HG03095 (cell line): ENCODE results near the gene CKS1B.

ENCODE experiments used
- ATAC-seq: cut with Tn5 transposase; IDR thresholded peaks from one replicate; pipeline ENCODE4 v1.9.1; 2021; ENCODE audit warnings: moderate library complexity; ENCODE audit not compliant: unreplicated experiment

Gene CKS1B

DNA sequence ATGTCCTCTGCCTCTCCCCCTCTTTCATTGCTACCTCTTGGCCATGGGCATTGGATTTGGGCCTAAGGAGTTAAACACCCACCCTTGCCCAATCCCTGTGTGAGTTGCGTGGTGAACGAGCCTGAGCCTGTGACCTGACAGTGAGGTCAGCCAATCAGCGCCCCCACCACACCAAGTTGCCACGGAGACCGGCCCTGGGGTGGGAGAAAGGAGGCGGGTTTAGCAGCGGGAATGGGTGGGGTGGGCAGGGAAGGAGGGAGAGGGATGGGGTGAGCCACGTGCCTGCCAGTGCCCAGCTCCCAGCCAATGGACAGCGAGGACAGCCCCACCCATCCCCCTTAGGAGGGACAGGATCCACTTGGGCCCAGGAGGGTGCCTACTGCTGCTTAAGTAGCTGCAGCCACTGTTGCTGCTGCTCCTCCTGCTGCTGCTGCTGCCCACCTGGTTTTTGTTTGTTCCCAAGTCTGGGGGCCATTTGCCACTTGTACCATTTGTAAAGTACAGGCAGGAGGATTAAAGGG, 37.6 kb downstream of the CKS1B start:
- ATAC-seq = no peak

DNA sequence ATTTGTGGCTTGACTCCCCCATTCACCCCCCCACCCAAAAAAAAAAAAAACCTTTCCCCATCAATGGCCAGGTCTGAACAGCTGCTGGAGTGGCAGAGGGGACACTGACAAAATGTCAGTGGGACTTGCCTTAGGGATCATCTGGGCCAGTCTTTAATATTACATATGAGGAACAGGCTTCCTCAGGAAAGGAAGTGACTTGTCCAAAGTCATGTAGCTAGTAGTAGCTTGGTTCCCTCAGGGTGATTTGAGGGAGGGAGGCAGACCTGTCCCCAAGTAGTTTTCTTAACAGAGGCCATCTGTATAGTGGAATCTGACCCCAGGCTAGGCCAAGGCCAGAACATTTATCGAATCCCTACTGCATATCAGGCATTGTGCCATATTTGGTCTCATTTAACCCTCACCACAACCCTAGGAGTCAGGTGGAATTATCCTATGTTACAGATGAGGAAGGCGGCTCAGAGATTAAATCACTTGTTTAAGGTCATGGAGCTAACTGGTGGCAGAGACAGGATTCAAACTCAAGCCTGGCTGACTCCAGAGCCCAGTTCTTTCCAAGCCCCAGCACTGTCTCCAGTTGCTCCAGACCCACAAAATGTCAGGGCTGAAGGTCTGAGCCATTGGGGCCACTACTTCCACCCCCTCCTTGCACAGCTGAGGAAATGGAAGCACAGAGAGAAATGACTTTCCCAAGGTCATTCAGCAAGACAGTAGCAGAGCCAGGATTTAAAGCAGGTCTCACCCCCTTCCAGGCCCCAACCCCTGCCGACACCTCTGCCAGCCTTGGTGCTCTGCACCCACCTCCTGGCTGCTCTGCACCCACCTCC, 38.5 kb downstream of the CKS1B start:
- ATAC-seq = no peak

DNA sequence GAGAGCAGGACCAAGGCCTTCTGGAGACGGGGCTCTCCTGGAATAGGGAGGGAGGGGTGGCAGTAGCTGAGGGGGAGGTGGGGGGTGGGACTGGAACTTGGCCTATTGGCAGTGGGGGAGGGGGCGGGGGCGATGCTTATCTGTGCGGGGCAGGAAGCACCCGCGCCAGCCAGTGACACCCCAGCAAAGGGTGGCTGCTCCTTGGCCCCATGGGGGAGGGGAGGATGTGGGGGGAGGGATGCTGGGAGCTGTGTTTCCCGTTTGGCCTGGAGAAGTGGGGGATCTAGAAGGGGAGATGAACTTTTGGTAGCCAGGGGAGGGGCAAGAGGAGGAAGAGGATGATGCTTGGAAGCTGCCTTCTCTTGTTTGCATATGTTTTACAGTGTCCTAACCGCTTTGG, 39.2 kb downstream of the CKS1B start:
- no peak for ATAC-seq

DNA sequence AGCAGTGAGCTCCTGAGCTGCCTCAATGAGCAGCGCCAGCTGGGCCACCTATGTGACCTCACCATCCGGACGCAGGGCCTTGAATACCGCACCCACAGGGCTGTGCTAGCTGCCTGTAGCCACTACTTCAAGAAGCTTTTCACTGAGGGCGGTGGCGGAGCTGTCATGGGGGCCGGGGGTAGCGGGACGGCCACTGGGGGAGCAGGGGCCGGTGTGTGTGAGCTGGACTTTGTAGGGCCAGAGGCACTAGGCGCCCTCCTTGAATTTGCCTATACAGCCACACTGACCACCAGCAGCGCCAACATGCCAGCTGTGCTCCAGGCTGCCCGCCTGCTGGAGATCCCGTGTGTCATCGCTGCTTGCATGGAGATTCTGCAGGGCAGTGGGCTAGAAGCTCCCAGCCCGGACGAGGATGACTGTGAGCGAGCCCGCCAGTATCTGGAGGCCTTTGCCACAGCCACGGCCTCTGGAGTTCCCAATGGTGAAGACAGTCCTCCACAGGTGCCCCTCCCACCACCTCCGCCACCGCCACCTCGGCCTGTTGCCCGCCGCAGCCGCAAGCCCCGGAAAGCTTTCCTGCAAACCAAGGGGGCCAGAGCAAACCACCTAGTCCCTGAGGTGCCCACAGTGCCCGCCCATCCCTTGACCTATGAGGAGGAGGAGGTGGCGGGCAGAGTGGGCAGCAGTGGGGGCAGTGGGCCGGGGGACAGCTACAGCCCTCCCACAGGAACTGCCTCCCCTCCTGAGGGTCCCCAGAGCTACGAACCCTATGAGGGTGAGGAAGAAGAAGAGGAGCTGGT, 40.4 kb downstream of the CKS1B start:
- no peak for ATAC-seq

DNA sequence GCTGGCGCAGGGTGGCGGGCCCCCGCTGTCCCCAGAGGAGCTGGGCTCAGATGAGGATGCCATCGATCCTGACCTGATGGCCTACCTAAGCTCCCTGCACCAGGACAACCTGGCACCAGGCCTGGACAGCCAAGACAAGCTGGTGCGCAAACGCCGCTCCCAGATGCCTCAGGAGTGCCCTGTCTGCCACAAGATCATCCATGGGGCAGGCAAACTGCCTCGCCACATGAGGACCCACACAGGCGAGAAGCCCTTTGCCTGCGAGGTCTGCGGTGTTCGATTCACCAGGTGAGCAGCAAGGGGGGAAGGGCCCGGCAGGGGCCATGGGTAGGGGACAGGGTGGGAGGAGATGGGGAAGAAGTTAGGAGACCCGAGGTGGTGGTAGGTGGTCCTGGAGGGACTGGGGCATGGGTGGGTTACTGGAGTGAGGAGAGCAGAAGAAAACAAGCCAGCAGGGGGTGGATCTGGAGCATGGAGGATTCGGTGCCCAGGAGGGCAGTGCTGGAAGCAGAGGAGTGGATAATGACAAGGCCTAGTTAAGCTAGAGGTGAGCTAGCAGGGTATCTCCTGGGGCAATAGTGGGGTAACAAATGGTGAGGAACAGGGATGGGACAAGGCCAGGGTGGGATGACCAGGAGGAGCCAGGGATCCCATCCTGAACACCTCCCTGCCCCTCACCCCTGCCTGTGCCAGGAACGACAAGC, 41.2 kb downstream of the CKS1B start:
- ATAC-seq = no peak

DNA sequence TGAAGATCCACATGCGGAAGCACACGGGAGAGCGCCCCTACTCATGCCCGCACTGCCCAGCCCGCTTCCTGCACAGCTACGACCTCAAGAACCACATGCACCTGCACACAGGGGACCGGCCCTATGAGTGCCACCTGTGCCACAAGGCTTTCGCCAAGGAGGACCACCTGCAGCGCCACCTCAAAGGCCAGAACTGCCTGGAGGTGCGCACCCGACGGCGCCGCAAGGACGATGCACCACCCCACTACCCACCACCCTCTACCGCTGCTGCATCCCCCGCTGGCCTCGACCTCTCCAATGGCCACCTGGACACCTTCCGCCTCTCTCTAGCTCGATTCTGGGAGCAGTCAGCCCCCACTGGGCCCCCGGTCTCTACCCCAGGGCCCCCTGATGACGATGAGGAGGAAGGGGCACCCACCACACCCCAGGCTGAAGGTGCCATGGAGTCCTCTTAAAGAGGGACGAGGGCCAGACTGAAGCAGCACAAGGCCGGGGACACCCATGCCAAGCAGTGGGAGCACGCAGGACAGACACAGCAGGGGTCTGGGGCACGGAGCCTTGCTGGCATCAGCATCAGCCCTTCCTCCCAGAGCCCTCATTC, 41.9 kb downstream of the CKS1B start:
- ATAC-seq = no peak

DNA sequence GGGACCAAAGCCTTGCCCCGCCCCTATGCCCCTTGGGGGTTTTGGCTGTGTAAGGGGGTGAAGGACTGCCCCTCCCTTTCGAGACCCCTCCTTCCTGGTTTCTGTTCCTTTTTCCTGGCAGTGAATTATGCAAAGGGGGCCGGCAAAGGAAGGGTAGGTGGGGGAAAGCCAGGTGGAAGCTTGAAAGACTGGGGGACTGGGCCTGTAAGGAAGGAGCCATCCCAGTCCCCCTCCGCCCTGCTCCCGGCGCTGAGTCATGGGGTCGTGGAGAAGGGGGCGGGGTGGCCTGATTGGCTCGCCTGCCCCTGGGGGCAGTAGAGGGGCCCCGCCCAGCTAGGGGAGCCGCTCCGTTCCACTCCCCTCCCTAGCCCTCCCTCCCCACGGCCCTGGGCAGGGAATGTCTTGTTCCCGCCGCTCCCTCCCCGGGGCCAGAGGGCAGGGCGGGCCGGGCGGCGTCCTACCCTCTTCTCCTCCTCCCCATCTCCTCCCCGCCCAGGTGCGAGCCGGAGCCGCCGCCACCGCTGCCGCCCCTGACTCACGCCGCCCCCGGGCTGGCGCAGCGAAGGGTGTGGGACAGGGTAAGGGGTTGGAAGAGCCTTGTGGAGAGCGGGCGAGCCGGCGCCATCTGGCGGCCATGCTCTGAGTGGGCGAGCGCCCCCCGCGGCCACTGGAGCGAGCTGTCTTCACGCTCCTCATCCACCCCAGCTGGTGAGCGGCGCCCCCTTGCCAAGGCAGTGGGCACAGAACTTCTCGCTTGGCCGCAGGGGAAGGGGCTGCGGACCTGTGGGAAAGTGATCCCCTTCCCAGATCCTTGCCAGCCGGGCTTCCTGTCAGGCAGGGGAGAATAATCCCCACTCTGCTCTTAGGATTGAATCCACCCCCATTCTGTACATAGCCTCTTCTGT, 42.8 kb downstream of the CKS1B start:
- peak; percentile 52 for ATAC-seq

DNA sequence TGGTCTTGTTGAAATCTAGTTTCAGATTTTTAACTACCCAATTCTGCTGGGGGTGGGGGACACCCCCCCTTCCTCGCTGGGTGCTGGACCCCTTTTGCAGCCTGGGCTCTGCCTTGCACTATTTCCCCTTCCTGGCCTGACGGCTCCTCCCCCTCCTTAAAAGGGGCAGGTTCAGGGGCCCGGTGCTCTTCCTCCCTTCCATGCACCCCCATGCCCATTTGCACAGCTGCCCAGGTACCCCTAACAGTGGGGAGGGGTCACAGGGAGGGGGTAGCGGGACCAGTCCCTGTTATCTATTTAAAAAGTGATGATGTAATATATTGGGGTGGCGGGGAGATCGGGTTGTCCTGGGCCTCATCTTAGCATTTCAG, 43.5 kb downstream of the CKS1B start:
- ATAC-seq = no peak

DNA sequence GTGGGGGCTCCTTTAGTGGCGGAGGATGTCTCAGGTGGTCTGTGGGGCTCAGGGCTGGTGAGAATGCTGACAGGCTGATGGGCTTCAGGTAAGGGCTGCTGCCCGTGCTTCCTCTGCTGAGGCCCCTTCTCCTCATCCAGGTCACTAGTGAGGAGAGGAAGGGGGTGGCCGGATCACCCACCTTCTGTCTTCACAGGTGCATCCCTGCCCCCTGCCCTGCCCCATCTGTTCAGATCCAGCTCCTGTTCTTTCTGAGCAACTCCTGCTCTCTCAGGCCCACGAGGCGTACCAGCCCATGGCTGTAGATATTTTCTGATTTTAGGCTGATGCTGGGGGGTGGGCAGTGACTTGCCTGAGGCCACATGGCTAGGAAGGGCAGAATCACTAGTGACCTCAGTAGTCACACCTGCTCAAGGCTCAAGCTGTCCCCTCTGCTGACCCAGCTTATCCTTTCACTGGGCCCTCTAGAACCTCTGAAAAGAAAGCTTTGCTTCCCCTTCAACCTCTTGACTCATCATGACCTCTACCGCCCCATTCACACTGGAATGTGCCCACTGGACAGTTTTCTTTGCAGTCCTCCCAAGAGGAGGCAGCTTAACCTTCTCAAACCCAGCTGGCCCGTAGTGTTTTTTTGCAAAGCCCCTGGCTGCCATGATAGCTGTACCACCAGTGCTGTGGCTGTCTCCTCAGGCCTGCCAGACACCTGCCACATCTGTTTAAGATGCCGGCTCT, 44.3 kb downstream of the CKS1B start:
- no peak for ATAC-seq

DNA sequence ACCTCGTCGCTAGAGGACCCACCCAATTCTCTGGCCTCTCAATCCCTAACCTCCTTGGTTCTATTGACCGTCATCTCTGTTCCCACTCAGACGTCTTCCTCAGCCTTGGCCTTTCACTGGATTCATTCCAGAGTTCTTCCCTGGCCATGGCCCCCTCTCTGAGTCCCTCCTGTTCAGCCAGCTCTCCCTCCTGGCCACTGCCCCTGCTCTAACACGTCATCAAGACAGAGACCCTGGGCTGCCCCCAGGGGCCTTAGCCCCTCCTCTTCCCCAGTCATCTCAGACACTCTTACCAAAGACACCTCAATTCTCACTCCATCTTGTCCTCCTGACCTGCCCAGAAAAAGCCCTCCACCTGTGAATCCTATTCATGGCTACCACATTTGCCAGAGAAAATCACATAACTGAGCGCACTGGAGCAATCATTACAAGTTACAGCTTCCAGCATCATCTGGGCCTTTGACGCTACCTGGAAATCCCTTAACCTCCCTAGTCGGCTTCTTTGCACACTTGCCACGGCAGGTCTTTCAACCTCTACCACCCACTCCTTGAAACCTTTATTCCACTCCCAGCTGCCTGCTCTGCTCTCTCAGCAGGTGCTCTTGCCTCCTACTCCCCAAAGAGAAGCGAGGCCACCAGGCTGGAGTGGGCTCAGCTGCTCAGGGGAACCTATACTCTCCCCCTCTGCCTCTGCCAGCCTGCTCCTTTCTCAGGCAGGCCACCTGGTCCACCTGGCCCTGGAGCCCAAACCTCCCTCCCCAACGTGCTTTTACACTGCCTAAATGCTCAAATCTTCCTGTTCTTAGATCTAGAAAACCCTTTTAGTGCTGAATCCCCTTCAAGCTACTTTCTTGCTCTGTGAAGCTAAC, 45.1 kb downstream of the CKS1B start:
- ATAC-seq = no peak

DNA sequence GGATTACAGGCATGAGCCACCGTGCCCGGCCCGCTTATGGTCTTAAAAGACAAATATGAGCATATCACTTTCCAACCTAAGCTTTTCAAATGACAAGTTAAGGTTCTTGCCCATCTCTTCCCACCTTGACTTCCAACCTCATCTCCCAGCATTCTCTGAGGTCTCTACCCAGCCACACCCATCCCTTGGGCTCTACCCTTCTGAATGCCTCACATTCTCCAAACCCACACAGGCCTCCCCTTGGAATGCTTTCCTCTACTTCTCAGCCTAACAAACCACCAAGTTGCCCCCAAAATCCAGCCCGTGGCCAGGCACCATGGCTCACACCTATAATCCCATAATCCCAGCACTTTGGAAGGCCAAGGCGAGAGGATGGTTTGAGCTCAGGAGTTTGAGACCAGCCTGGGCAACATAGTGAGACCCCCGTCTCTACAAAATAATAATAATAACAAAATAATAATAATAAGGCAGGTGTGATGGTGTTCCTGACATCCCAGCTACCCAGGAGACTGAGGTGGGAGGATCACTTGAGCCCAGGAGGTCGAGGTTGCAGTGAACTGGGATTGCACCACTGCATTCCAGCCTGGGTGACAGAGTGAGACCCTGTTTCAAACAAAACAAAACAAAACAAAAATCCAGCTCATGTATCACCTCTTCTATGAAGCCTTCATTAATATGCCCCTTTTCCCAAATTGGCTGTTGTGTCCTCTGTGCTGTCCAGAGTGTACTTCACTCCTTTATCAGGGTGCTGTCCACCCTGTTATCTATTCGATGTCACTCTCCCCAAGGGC, 47.9 kb downstream of the CKS1B start:
- ATAC-seq = no peak

DNA sequence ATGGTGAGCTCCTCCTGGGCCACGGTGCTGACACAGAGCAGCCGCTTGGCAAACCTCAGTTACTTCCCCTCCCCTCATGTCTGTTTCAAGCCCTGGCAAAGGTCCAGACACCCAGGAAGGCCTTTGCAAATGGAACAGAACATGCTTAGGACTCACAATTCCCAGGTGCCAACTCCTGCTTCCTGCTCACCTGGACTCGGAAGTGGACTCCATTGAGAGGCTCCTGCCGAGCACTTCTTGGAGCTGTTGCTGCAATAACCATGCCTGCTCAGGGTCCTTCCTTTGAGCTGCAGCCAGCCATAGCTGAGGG, 48.4 kb downstream of the CKS1B start:
- no peak for ATAC-seq

DNA sequence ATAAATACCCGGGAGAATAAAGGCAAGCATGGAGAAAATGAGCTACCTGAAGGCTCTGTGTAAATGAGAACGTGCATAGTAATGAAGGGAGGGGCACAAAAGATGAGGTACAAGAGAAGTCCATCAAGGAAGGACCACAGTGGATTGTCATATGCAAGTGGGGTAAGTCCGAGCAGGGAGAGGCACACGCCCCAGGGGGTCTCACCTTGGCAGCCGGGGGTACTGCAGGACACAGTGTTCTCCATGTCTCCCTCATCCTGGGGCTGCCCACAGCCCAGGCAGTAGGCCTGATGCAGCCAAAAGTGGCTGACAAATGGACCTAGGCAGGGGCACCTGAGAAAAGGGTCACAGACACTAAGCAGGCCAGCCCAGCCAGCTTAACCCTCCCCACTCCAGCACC, 49.1 kb downstream of the CKS1B start:
- no peak for ATAC-seq

DNA sequence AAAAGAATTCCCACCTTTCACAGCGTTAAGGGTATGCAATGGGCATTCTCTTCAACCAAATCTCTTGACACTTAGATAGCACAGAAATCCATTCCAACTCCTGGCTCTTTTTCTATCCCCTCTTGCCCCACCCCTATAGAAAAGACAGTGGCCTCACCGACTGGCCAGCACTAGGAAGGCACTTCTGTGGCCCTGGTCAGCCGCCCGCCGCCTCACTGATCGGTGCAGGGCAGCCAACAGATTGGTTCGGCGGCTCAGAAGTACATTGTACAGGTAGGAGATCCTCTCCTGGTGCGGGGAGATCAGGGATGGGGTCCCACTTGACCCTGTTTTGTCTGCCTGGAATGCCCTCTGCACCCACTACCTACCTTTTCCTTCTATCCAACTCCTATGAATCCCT, 49.8 kb downstream of the CKS1B start:
- ATAC-seq = no peak

DNA sequence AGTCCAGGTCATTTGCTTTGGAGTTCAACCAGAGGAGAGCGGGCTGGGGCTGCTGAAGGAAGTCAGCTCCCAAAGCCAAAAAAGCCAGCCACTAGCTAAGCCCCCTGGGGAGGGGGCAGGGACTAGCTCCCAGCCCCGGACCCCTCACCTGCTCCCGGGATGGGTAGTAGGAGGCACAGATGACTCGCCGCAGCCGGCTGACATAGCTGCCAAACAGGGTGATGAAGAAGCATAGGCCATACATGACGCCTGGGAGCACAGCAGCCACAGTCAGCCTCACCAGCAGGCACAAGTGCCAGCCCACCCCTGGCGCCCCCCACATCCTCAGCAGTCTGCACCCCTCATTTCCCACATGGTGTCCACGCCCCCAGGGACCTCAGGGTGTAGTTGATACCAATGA, 51.7 kb downstream of the CKS1B start:
- ATAC-seq = no peak

DNA sequence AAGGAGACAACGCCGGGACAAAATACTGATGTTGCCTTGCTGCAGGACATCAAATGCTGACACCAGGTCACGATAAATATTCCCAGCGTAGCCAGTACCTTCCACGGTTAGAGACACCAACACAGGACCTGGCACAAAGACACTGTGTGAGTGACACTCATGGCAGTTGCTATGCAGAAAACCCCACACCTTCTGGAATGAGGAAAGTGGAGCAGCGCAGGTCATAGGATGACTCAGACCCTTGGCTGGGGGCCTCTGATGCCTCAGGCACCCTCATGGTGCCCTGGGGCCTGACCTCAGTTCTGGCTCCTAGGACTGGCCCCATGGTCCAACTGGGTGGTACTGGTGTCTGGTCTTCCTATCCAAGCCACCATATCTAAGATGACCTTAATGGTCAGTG, 52.1 kb downstream of the CKS1B start:
- ATAC-seq = no peak
